ENCODE measurements around the gene TBC1D8. TPM values are rescaled to one million over a fixed set of nuclear protein-coding genes. Genes with fewer than 3 reads are reported as not detected.

The TBC1D8 gene
- total RNA-seq, 4 donors from 2014 or later, result 22.2 to 68.0 (median 31.9) TPM

DNA sequence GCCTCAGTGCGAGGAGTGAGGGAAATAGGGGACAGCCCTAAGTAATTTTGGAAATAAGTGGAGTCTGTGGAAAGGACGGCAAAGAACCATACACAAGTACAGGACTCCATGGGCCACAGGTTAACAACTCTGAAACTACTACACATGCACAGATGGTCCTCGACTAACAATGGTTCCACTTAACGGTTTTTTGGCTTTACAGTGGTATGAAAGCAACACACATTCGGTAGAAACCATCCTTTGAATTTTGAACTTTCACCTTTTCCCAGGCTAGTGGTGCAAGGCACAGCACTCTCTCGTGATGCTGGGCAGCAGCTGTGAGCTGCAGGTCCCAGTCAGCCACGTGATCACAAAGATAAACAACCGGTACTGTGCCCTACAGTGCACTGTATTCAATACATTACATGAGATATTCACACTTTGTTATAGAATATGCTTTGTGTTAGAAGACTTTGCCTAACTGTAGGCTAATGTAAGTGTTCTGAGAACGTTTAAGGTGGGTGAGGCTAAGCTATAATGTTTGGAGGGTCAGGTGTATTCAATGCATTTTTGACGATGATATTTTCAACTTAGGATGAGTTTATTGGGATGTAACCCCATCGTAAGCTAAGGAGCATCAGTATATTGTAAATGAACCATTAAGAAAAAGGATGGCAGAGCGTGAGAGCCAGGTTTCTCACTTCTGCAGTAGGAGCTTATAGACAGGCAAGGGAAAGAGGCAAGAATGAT, 44.6 kb downstream of the TBC1D8 start:
- ATAC-seq (ENCODE audit: low FRiP score) (no peak), DNase-seq (ENCODE audit: low spot score) (no peak)
- TF ChIP-seq, protein P1, sequence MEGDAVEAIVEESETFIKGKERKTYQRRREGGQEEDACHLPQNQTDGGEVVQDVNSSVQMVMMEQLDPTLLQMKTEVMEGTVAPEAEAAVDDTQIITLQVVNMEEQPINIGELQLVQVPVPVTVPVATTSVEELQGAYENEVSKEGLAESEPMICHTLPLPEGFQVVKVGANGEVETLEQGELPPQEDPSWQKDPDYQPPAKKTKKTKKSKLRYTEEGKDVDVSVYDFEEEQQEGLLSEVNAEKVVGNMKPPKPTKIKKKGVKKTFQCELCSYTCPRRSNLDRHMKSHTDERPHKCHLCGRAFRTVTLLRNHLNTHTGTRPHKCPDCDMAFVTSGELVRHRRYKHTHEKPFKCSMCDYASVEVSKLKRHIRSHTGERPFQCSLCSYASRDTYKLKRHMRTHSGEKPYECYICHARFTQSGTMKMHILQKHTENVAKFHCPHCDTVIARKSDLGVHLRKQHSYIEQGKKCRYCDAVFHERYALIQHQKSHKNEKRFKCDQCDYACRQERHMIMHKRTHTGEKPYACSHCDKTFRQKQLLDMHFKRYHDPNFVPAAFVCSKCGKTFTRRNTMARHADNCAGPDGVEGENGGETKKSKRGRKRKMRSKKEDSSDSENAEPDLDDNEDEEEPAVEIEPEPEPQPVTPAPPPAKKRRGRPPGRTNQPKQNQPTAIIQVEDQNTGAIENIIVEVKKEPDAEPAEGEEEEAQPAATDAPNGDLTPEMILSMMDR (IDR thresholded peaks at IDR 0.05), result no peak

DNA sequence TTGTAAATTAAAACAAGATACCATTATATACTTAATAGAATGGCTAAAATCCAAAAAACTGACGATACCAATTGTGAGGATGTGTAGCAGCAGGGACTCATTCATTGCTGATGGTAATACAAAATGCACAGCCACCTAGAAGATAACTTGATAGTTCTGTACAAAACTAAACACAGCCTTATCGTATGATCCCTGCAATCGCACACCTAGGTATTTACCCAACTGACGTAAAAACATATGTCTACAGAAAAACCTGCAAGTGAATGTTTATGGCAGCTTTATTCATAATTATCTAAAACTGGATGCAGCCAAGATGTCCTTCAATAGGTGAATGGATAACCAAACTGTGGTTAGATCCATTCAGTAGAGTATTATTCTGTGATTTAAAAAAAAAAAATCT, 45.5 kb downstream of the TBC1D8 start:
- DNase-seq (ENCODE audit: low spot score), result no peak
- no peak for ATAC-seq (ENCODE audit: low FRiP score)
- TF ChIP-seq, protein P1 (IDR thresholded peaks at IDR 0.05), result no peak

DNA sequence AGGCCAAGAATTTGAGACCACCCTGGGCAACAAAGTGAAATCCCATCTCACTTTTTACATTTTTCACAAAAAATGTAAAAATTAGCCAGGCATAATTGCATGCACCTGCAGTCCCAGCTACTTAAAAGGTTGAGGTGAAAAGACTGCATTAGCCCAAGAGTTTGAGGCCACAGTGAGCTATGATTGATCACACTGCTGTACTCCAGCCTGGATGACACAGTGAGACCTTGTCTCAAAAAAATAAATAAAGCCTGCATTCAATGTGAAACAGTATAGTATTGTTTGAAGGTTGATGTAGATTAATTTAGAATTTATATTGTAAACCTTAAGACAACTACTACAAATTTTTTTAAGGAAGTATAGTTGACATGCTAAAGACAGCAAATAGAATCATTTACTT, 53.5 kb downstream of the TBC1D8 start:
- DNase-seq (ENCODE audit: low spot score), result no peak
- no peak for ATAC-seq (ENCODE audit: low FRiP score)
- TF ChIP-seq, protein P1 (IDR thresholded peaks at IDR 0.05), result no peak

DNA sequence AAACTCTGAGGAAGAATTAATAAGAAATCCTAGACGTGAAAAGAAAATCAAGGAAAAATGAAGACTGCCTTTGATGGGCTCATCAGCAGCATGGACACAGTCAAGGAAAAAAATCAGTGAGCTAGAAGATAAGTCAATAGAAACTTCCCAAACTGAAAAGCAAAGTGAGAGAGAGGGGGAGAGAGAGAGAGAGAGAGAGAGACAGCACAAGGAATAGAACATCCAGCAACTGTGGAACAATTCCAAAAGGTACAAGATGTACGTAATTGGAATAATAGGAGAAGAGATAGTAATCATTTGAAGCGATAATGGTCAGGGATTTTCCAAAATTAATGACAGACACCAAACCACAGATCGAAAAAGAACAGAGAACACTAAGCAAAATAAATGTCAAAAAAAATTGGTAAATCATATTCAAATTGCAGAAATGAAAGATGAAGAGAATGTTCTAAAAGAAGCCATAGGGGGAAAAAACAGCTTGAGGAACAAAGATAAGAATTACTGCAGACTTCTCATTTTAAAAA, 54.5 kb downstream of the TBC1D8 start:
- TF ChIP-seq, protein P1 (IDR thresholded peaks at IDR 0.05), result no peak
- DNase-seq (ENCODE audit: low spot score) (no peak), ATAC-seq (ENCODE audit: low FRiP score) (no peak)

DNA sequence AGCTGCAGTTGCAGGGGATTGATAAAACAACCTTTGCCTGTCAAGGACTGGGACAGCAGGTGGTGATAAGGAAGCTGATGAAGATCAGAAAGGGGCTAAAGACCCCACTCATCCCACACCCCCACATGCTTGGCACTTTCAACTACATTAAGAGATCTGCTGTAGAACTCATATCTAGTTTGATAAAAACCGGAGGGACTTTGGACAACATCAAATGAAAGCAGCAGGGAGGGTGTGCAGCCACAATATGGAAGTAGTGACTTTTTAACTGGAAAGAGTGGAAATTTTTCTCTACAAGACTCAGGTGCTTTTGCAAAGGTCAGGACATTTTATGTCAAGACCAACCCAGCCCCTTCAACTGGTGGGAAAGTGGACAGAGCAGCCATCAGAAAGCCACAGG, 56.8 kb downstream of the TBC1D8 start:
- no peak for ATAC-seq (ENCODE audit: low FRiP score)
- DNase-seq (ENCODE audit: low spot score), result no peak
- TF ChIP-seq, protein P1 (IDR thresholded peaks at IDR 0.05), result no peak

DNA sequence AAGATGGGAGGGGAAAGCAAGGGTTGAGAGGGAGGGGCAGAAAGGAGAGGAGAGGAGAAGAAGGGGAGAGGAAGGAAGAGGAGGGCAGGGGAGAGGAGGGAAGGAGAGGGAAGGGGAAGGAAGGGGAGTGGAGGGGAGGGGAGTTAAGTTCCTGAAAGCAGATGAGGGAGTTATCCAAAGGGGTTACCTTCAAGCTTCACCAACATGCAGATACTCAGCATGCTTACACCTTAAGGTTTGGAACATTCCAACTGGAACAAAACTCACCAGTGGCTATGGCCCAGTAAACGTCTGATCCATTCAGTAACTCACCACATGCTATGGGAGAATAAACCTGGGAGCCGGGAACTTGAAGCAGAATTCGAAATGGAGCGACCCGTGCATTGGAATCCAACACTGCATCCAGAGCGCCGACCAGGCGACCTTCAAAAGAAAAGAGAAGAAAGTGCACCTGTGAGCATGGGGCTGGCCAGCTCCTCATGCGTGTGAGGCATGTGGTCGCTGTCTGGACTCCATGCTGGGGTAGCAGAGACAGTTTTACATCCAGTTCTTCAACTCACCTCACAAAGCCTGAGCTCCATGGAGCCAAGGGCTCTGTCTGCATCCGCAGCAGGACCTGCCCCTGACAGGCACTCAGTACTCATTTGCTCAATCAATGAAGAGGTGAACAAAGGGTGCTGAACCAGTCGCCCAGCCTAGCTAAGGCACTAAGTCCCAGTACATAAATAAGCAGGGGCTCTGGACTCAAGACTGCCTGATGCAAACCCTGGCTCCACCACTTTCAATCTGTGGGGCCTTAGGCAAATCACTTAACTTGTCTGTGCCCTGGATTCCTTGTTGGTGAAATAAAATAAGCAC, 61.0 kb downstream of the TBC1D8 start:
- TF ChIP-seq, protein P1 (IDR thresholded peaks at IDR 0.05), result no peak

More for the DNA sequence above, 61.0 kb downstream of the TBC1D8 start:
- ATAC-seq (ENCODE audit: low FRiP score) (no peak), DNase-seq (ENCODE audit: low spot score) (no peak)
